Measurements from ENCODE around the gene LEMD1.
"Not testable (repeated sequence)": the region's sequence is repeated elsewhere in the genome, so short reads cannot be mapped to it uniquely, and the experiment has no call there.

LEMD1 gene

DNA sequence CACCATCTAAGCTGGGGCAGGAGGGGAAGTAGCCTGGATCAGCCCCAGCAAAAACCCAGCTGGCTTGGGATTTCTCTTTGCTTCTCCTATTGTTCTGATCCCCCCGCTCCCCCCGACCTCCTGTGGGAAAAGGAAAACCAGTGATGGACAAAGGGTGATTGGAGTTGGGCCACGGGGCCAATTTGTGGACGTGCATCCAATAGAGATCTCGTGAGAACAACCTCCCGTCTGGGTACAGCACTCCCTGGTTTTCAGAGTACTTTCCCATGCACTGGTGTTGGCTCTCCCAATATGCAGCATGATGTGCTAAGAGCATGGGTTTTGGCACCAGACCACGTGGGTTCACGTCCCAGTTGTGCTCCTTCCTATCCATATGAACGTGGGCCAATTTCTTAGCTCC, 25.0 kb upstream of the LEMD1 start:
- FAIRE-seq, result no peak

DNA sequence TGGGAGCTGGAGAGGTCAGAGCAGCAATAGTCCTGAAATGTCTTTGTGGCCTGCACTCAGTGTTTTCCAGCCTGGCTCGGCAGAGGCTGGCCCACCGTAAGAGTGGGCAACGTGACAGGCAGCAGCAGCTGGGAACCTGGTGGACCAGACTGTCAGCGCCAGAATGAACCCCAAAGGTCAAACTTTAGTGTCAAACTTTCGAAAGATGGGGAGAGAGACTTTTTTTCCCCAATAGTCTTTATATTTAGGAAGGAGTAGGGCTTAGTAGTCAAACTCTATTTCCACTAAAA, 23.7 kb upstream of the LEMD1 start:
- no peak for FAIRE-seq

GRCh38 chr1:205444931-205445645, 23.2 kb upstream of the LEMD1 start:
- no peak for FAIRE-seq

GRCh38 chr1:205444300-205444930, 22.6 kb upstream of the LEMD1 start:
- FAIRE-seq, result no peak

- no peak for FAIRE-seq
Observed at GRCh38 chr1:205443585-205444299, 21.9 kb upstream of the LEMD1 start.

GRCh38 chr1:205442051-205442725, 20.3 kb upstream of the LEMD1 start:
- no peak for FAIRE-seq

DNA sequence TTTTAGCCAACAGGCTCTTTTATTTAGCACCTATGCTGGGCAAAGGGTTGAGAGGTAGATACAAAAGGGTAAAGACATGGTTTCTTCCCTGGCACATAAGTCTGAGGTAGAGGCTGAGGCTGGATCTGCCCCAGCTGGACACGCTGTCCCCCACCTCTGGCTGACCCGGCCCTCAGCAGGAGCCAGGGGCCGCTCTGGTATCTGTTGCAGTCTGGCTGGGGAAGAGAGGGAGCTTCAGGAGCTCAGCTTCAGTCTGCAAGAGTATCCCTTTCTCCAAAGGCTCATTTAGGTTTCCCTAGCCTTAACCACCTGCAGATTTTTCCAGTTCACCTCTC, 19.8 kb upstream of the LEMD1 start:
- FAIRE-seq, result no peak

DNA sequence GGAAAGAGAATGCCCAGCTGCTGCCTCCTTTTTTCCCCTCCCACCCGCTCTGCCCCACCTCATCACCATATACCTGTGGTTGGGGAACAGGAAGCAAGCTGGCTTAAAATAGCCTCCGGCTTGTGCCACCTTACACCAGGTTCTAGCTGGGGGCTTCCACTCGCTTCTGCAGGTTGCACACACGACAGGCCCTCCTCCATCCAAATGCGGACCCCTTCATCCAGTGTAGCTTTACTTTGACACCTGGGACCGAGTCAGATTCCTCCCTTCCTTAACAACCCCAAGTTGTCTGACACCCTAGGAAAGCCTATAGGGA, 19.4 kb upstream of the LEMD1 start:
- no peak for FAIRE-seq

DNA sequence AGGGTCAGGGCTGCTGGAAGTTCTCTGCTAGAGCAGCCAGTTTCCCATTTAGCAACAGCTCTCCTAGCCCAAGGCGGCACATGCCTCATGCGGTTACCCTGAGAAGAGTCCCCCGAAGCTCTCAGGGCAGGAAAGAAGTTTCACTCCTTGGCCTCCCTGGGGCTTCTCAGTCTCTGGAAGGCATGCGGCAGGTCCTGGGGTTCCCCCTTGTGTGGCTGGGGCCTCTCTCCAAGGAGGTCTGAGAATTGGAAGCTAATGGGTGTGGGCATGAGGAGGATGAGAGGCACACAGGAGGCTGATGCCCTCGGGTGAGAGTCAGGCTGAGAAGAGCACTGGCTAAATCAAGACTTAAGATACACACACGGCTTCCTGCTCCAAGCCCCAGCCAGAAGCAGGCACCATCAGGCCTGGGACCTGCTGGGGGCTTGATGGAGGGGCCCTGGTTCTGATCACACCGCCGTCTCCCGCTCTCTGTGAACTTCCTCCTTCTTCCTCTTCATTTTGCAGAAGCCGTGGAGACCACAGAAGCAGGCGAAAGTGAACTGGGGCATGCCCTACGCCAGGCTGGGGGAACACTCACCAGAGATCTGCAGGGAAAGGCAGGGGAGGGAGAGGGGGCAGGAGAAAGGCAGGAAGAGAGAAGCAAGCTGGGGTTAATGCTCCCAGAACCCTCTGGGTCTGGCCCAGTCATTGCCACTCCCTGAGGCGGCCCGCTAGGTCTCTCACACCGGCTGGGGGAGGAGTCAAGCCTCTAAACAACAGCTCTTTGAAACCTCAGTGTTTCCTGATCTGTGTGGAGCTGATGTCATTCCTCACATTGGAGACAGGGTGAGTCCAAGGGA, 18.8 kb upstream of the LEMD1 start:
- no peak for FAIRE-seq

DNA sequence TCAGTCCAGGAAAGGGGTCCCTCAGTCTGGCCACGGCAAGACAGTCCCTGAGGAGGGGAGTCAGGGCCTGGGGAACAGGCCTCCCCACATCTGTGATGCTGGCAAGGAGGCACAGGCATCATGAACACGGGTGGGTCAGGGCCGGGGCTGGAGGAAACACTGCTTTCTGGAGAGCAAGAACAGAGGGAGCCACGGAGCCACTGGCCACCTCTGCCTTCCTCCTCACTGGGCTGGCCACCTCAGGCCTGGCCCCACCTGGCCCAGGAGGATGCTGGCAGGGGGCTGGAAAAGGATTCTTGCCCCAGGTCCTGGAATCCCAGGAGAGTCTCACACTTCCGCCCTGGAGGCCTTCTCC, 18.2 kb upstream of the LEMD1 start:
- no peak for FAIRE-seq

GRCh38 chr1:205438213-205439158, 16.6 kb upstream of the LEMD1 start:
- FAIRE-seq, result peak; percentile 33

DNA sequence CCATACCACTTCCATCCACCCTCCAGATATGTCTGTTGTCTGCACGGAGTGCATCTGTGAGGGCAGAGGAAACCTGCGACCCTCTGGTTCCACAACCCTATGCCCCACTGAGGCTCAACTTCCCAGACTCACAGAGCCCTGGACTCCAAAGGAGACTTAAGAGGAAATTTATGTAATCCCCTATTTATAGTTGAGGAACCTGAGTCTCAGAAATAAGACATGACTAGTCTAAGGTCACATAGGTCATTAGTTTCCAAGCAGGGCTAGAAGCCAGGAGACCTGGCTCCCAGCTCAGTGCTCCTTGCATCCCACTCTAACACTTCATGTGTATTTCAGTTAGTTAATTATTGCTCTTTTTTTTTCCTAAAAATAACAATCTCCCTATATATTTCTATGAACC, 15.7 kb upstream of the LEMD1 start:
- FAIRE-seq, result no peak

DNA sequence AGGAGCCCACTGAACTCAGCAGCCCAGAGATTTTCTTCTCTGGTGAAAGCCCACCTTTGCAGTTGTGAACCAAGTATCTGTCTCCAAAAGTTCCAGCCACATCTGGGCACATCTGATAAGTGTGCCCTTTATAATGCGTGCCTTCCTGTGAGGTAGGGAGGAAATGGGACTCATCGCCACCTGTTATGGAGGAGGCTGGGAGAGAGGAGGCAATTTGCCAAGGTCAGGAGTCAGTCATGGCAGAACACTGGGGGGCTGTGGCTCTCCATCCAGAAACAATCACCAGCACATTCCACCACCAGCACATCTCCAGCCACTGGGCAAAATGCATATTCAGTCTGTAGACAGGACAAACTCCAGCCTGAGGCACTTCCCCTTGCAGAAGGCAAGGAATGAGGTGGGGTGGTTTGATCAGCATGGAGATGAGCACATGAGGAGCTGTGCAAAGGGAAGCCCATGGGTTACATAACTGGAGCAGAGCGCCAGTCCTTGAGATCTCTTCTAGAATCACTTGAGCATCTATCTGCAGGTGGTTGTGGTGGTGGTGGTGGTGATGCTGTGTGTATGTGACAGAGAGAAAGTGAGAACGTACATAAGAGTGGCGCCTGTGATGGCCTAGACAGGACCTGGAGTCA, 15.0 kb upstream of the LEMD1 start:
- FAIRE-seq, result no peak

DNA sequence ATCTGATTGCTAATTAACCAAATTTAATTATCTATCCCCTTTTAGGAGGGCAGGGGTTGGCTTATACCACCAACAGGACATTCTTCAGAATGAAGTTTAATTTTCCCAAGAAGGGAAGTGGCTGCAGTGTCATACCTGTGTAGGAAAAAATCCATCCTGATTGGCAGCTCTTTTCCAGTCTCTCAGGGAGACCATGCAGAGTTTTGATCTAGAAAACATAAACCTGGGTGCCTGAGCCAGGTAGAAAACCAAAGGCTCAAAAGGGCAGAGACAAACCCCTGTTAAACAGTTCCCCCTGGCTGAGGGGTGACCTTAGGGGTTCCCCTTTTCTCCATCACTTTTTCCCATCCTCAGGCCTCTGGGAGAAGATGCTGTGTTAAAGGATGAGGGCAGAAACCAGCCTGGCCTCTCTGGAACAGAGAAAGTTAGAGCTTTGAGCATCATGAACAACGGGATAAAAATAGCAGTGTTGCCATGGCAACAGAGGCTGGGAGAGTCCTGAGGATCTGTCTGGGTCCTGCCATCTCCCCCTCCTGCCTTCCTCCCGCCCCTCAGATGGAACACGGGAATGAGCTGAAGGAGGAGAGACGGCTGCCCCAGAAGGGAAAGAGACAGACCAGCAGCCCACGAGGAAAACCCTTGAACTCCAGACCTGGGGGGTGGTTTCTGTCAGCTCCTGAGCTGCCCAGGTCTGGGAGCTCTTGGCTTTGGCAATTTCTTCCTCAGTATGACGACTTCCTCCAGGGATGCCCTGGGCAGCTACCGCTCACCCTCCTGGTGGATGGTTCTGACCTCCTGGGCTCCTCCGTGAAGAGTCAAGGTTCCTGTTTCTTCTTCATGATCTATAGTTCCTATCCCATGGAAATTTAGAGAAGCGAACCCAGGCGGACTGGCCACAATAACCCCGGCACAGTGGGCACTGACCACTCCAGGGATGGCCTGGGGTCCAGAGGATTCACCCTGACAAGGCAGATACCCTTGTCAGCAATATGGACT, 14.0 kb upstream of the LEMD1 start:
- no peak for FAIRE-seq

GRCh38 chr1:205434738-205435137, 12.9 kb upstream of the LEMD1 start:
- FAIRE-seq, result no peak

DNA sequence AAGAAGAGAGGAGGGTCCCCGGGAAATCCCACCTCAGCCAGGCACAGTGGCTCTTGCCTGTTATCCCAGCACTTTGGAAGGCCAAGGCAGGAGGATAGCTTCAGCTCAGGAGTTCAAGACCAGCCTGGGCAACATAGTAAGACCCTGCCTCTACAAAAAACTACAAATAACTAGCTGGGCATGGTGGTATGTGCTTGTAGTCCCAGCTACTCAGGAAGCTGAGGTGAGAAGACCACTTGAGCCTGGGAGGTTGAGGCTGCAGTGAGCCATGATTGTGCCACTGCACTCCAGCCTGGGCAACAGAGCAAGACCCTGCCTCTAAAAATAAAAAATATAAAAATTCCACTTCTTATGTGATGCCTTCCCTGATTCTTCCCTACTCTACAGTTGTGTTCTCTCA, 10.8 kb upstream of the LEMD1 start:
- not testable (repeated sequence) for FAIRE-seq

- FAIRE-seq, result no peak
Observed at GRCh38 chr1:205432116-205432515, 10.3 kb upstream of the LEMD1 start.

DNA sequence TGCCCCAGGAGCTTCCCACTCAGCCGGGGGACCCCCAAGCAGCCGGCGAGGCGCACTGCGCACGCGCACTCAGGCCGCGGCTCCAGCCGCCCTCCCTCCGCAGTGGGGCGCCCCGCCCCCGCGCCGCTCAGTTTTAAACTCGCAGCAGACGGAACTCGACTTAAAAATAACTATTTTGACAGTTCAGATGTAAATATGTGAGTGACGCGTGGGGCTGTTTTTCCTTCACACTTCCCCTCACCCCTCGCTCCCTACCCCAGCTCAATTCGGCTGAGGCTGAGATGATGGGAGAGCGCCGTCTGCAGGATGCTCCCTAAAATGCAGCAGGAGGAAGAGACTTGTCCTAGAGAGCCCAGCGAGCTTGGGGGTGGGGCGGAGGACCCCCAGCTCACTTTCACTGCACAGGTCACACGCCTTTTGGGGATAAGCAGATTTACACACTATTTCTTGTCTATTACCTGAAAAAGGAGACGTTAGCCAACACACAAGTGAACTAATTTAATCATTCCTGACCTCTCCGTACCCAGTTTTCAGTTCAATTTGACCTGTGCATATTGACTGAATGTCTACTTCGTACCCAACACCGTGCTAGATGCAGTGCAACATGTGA, 8.9 kb upstream of the LEMD1 start:
- no peak for FAIRE-seq

- no peak for FAIRE-seq
Observed at GRCh38 chr1:205429762-205430695, 8.2 kb upstream of the LEMD1 start.
